Measurements from ENCODE around the gene LIN7C. TPM values are rescaled to one million over a fixed set of nuclear protein-coding genes. Genes with fewer than 3 reads are reported as not detected.

Gene LIN7C
- 3.0 TPM for polyA plus RNA-seq (2012; ENCODE audit: insufficient read length, low read depth)

- TF ChIP-seq POLR2AphosphoS5 (IDR thresholded peaks at IDR 0.05; ENCODE audit: low read depth, low read length) (peak; percentile 99), FOXP2 (optimal IDR thresholded peaks at IDR 0.05; ENCODE audit: borderline replicate concordance, extremely low read depth, extremely low read length, insufficient read depth) (no peak), SIN3A (IDR thresholded peaks at IDR 0.05; ENCODE audit: borderline replicate concordance, insufficient read depth, low read length) (no peak), TAF1 (IDR thresholded peaks at IDR 0.05; ENCODE audit: borderline replicate concordance, insufficient read depth, low read length) (peak; percentile 85; the same call in 1 of the 2 replicates)
Observed at GRCh38 chr11:27506200-27507182, at the start of gene LIN7C. LIN7C (minus strand) TSS chr11:27506769; CDS start chr11:27506752, 17 bp downstream.

GRCh38 chr11:27555264-27555663, 48.7 kb upstream of the LIN7C start:
- no peak for TF ChIP-seq TAF1 (IDR thresholded peaks at IDR 0.05; ENCODE audit: borderline replicate concordance, insufficient read depth, low read length)
- TF ChIP-seq POLR2AphosphoS5 (IDR thresholded peaks at IDR 0.05; ENCODE audit: low read depth, low read length) = no peak
- no peak for TF ChIP-seq REST (IDR thresholded peaks at IDR 0.05; ENCODE audit: insufficient read depth in 1 of 2, low read depth in 2 of 2, low read length in 2 of 2)
- TF ChIP-seq FOXP2 (optimal IDR thresholded peaks at IDR 0.05; ENCODE audit: borderline replicate concordance, extremely low read depth, extremely low read length, insufficient read depth) = no peak
- no peak for TF ChIP-seq SIN3A (IDR thresholded peaks at IDR 0.05; ENCODE audit: borderline replicate concordance, insufficient read depth, low read length)

GRCh38 chr11:27553186-27553585, 46.6 kb upstream of the LIN7C start:
- no peak for TF ChIP-seq REST (IDR thresholded peaks at IDR 0.05; ENCODE audit: insufficient read depth in 1 of 2, low read depth in 2 of 2, low read length in 2 of 2)
- TF ChIP-seq FOXP2 (optimal IDR thresholded peaks at IDR 0.05; ENCODE audit: borderline replicate concordance, extremely low read depth, extremely low read length, insufficient read depth) = no peak
- TF ChIP-seq TAF1 (IDR thresholded peaks at IDR 0.05; ENCODE audit: borderline replicate concordance, insufficient read depth, low read length) = no peak
- no peak for TF ChIP-seq SIN3A (IDR thresholded peaks at IDR 0.05; ENCODE audit: borderline replicate concordance, insufficient read depth, low read length)
- TF ChIP-seq POLR2AphosphoS5 (IDR thresholded peaks at IDR 0.05; ENCODE audit: low read depth, low read length) = no peak

- TF ChIP-seq SIN3A (IDR thresholded peaks at IDR 0.05; ENCODE audit: borderline replicate concordance, insufficient read depth, low read length) (no peak), FOXP2 (optimal IDR thresholded peaks at IDR 0.05; ENCODE audit: borderline replicate concordance, extremely low read depth, extremely low read length, insufficient read depth) (no peak), TAF1 (IDR thresholded peaks at IDR 0.05; ENCODE audit: borderline replicate concordance, insufficient read depth, low read length) (no peak), POLR2AphosphoS5 (IDR thresholded peaks at IDR 0.05; ENCODE audit: low read depth, low read length) (no peak), REST (IDR thresholded peaks at IDR 0.05; ENCODE audit: insufficient read depth in 1 of 2, low read depth in 2 of 2, low read length in 2 of 2) (no peak)
Observed at GRCh38 chr11:27552341-27552740, 45.8 kb upstream of the LIN7C start.

- no peak for TF ChIP-seq FOXP2 (optimal IDR thresholded peaks at IDR 0.05; ENCODE audit: borderline replicate concordance, extremely low read depth, extremely low read length, insufficient read depth)
Observed at GRCh38 chr11:27551127-27551526, 44.6 kb upstream of the LIN7C start.

GRCh38 chr11:27545946-27546345, 39.4 kb upstream of the LIN7C start:
- TF ChIP-seq REST (IDR thresholded peaks at IDR 0.05; ENCODE audit: insufficient read depth in 1 of 2, low read depth in 2 of 2, low read length in 2 of 2) = no peak
- no peak for TF ChIP-seq POLR2AphosphoS5 (IDR thresholded peaks at IDR 0.05; ENCODE audit: low read depth, low read length)
- no peak for TF ChIP-seq FOXP2 (optimal IDR thresholded peaks at IDR 0.05; ENCODE audit: borderline replicate concordance, extremely low read depth, extremely low read length, insufficient read depth)
- TF ChIP-seq TAF1 (IDR thresholded peaks at IDR 0.05; ENCODE audit: borderline replicate concordance, insufficient read depth, low read length) = no peak
- TF ChIP-seq SIN3A (IDR thresholded peaks at IDR 0.05; ENCODE audit: borderline replicate concordance, insufficient read depth, low read length) = no peak

All from PFSK-1 (cell line).